Activated CD4-positive, alpha-beta T cell treated with anti-CD3 and anti-CD28 coated beads, Interleukin-2, amount 50 U/mL, for 4 hours (primary cell): ENCODE results near the gene SLC7A10.
"Not testable (repeated sequence)": the region's sequence is repeated elsewhere in the genome, so short reads cannot be mapped to it uniquely, and the experiment has no call there.

Experiments used
- DNase-seq, 2 experiments: peaks; one replicate each; pipeline ENCODE4 v3.0.0-alpha.2; 2020

The SLC7A10 gene

DNA sequence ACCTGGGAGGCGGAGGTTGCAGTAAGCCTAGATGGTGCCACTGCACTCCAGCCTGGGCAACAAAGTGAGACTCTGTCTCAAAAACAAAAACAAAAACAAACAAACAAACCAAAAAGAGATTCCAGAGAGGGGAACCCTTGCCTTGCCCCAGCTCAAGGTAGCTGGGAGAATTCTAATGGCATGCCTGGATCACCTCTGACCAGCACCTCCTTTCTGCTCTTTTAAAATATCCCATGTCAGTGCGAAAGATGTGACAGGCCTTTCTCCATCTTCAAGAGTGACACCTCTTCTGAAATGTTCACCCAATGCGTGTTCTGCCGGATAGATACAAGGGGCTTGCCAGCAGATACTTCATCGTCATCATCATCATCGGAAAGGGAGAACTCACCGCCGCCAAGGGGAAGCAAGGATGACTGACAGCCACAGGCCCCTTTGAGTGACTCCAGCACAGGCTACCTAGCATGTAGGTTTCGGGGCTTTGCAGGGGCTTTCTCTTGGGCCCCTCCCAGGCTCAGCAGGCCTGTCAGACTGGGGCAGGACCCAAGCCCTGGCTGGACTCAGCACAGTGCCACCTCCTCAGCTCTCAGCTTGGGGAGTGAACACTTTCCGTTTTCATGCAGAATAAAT is 50.4 kb downstream of the SLC7A10 start:
- no peak for DNase-seq

DNA sequence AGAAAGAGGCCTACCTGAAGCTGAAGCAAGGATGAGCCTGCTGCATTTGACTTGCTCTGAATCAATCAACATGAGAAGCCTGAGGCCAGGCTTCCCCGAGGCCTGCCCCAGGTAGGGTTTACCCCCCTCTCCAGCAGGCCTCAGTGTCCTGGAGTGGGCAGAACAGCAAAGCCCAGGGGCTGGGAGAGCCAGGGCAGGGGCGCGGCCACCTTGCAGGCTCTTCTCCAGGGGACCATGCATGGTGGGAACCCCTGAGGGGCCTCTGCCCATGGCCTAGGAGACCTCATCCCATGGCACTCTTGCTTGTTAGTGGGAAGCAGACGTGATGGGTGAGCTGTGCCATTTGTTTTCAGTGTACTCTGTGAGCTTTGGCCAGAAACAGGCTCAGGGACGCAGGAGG is 51.5 kb downstream of the SLC7A10 start:
- no peak for DNase-seq

DNA sequence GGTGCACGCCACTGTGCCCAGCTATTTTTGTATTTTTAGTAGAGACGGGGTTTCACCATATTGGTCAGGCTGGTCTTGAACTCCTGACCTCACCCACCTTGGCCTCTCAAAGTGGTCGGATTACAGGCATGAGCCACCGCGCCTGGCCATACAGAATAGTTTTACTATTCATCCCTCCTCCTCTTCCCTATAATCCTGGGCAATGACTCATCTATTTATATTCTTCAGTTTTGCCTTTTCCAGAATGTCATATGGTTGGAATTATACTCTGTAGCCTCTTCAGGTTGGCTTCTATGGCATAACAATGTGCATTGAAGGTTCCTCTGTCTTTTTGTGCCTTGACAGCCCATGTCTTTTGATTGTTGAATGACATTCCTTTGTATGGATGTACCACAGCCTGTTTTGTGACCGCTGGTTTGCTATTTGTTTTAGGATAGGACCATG is 53.7 kb downstream of the SLC7A10 start:
- no peak for DNase-seq

DNA sequence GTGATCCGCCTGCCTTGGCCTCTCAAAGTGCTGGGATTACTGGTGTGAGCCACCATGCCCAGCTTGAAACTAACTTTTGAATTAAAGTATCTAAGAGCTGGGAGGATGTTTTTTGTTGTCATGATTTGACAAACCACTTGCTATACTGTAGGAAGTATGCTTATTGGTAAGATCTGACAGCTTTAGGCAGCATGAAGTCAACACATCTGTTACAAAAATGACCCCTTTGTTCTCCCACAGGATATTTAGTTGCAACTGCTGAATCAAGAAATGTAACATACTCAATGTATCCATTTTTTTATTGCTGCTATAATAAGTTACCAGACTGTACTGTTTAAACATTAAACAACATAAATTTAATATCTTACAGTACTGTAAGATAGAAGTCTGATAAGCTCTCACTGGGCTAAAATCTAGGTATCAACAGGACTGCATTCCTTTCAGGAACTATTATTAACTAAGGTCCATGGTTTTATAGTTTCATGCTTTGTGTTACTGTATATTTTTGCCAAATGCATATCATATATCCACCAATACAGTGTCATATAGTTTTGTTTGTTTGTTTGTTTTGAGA is 54.3 kb downstream of the SLC7A10 start:
- no peak for DNase-seq

DNA sequence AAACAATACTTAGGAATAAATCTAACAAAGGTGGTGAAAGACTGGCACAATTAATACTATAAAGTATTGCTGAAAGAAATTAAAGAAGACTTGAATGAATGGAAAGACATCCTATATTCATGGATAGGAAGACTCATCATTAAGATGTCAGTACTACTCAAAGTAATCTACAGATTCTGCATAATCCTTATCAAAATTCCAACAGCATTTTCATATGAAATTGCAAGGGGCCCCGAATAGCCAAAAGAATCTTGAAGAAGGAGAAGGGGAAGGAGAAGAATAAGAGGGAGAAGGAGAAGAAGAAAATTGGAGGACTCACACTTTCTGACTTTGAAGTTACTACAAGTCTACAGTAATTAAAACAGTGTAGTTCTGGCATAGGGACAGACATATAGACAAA is 57.1 kb downstream of the SLC7A10 start:
- DNase-seq = no peak

DNA sequence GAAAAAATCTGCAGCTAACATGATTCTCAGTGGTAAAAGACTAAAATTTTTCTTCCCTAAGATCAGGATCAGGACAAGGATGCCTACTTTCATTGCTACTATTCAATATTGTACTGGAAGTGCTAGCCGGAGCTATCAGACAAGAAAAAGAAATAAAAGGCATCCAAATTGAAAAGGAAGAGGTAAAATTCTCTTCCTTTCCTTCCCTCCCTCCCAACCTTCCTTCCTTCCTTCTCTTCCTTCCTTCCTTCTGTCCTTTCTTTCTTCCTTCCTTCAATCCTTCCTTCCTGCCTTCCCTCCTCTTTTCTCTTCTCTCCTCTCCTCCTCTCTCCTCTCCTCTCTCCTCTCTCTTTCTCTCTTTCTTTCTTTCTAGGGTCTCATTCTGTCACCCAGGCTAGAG is 58.2 kb downstream of the SLC7A10 start:
- DNase-seq = no peak

DNA sequence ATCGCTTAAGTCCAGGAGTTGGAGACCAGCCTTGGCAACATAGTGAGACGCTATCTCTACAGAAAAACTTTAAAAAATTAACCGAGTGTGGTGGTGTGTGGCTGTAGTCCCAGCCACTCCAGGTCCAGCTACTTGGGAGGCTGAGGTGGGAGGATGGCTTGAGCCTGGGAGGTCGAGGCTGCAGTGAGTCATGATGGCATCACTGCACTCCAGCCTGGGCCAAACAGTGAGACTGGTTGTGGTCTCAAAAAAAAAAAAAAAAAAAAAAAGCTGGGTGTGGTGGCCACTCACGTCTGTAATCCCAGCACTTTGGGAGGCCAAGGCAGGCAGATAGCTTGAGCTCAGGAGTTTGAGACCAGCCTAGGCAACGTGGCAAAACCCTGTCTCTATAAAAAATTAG is 59.6 kb downstream of the SLC7A10 start:
- not testable (repeated sequence) for DNase-seq

DNA sequence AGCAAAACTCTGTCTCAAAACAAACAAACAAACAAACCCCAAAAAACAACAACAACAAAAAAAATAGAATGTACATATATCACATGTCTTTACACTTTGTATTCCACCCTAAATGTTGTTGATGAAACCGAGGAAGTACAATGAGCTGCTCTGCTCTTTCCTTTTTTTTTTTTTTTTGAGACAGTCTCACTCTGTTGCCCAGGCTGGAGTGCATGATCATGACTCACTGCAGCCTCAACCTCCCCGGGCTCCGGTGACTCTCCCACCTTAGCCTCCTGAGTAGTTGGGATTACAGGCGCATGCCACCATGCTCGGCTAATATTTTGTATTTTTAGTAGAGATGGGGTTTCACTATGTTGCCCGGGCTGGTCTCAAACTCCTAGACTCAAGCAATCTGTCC is 62.2 kb downstream of the SLC7A10 start:
- no peak for DNase-seq

DNA sequence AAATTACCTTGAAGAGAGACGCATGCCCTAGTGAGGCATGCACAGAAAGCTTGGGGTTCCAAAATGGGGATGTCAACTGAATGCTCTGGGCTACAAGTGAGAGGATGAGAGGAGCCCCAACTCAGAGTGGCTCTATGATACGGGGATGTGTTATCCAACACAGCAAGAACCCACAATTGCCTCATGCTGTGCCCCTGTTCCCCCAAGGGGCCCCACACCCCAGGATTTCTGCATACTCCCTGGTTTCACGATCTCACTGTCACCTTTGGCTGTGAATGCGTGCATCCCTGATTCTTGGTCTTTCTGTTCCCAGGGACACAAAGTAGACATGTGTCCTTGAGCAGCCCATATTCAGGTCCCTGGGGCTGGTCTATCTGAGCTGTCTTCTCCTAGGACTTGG is 64.4 kb downstream of the SLC7A10 start:
- no peak for DNase-seq

DNA sequence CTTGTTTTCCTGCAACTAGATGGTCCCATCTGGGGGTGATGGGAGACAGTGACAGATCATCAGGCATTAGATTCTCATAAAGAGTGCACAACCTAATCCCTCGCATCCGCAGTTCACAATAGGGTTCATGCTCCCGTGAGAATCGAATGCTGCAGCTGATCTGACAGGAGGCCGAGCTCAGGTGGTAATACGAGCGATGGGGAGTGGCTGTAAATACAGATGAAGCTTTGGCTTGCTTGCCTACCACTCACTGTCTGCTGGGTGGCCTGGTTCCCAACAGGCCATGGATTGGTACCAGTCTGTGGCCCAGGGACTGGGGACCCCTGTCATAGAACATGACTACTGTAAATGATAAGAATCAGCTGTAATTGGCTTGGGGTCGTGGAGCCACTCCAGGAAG is 65.8 kb downstream of the SLC7A10 start:
- no peak for DNase-seq

DNA sequence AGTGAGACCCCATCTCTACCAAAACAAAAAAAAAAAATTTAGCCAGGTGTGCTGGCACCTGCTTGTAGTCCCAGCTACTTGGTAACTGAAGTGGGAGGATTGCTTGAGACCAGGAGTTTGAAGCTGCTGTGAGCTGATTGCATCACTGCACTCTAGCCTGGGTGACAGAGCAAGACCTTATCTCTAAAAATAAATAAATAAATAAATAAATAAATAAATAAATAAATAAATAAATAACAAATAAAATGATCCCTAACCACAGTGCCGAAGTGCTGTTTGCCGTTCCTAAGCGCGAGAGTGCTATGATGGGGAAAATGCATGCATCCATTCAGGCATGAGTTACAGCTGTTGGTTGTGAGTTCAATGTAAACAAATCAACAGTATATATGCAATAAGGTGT is 66.5 kb downstream of the SLC7A10 start:
- no peak for DNase-seq
